CD4-positive, alpha-beta T cell treated with Interleukin-12 subunit alpha and Interleukin-12 subunit beta, for 1 hour (primary cell): Measurements from ENCODE around the gene SIRPB2.
A peak's percentile ranks its signal among the peaks of the same experiment; 100 is the strongest.

Experiments
- DNase-seq: peaks from one replicate; pipeline ENCODE4 v3.0.0-alpha.2; 2020

The SIRPB2 gene

GRCh38 chr20:1469925-1470571 is 21.2 kb downstream of the SIRPB2 start:
- peak; percentile 7 for DNase-seq

DNA sequence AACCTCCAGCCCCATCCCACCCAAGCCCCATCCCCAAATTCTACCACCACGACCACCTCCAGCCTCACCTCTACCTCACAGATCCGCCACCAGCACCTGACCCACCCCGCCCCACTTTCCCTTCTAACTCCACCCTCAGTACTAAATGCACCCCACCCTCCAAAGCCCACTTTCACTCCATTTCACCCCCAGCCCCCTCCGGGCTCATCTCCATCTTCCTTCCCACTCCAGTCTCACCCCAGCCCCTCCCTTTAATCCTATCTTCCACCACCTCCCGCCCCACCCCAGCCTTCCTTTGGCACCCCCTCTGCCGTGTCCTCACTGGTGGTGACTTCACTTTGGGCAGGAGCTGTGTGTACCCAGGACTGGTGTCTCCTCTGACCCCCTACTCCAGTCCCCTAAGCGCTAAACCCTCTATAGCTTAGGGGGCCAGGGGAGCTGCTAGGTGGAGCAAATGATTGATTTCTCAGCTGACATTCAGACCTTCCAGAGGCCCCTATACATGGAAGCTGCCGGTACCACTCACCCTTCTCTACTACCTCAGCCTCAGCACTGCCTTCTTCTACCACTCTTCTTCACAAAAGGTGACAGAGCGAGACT is 21.8 kb downstream of the SIRPB2 start:
- DNase-seq, result no peak

DNA sequence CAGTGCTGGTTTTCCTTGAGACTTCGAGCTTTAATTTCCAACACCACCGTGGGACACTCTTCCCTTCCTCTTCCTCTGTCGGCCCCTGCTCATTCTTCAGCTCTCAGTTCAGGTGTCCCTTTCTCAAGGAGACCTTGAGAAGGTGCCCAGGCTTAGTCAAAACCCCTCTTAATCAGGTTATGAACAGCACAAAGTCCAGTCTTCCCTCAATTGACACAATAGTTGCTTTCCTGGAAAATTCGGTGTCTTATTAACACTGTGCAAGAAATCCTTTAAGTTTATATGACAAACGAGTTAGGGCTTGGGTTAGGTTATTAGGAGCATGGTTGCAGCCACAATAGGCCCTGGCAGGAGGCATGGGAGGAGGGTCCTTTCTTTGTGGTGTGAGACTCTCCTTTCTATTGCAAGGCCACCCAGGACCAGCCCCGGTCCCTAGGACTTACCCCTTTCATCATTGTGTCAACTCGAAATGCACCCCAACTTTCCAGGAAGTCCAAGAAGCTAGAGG is 23.0 kb downstream of the SIRPB2 start:
- DNase-seq, result no peak

- peak; percentile 20 for DNase-seq
Observed at GRCh38 chr20:1467355-1468116, 23.7 kb downstream of the SIRPB2 start.

DNA sequence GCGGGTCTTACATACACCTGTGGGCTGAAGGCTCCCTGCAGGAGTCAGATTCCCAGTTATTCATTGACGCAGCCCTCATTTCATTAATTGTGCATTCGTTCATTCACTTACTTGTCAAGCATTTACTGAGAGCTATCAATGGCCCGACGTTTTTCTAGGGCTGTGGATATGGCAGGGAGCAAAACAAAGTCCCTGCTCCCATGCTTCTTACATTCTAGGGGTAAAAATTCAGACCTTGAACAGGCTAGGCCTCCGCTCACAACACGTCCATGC is 24.2 kb downstream of the SIRPB2 start:
- DNase-seq, result no peak

DNA sequence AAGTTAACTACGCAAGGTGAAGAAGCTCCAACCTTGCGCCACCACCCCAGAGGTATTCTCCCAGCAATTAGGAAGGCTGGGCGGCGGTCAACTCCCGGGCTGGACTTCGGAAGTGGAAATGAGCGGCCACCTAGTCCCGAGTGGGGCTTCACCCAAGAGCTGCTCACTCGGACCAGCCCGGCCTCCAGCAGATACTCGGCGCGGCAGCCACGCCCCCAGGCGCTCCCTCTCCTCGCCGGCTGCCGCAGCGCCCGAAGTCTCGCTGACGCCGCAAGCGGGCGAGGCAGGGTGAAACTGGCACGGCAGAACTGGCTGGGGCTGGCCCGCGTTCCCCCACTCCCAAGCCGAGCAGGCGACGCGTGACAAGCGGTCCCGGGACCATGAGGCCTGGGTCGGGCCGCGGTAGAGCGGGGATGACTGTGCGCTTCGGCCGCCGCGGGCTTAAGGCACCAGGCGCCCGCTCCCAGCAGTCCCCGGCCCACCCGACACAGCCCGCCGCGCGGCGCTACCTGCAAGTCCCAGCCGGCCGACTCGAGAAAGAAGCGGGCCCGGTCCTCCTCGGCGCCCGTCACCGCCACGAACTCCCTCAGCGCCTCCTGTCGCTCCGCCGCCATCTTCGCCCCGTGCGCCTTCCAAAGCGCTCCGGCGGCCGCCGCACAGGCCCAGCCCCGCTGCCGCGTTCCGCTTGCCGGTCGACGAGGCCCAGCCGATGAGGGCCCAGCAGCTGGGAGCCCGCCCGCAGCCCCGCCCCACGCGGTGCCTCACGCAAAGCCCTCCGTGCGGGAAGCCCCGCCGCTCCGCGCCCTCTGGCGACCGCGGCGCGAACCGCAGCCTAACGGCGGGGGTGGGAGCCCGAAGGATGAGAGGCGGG is 24.8 kb downstream of the SIRPB2 start, which contains the start of gene NSFL1C:
Gene NSFL1C, minus strand, starts transcription at position 639 of the 871 bp plus-strand sequence. Its CDS starts 25 bp downstream, at position 614.
- peak; percentile 98 for DNase-seq

GRCh38 chr20:1465470-1466210 is 25.6 kb downstream of the SIRPB2 start:
- no peak for DNase-seq

GRCh38 chr20:1463971-1464570 is 27.1 kb downstream of the SIRPB2 start:
- no peak for DNase-seq

GRCh38 chr20:1462834-1463233 is 28.4 kb downstream of the SIRPB2 start:
- DNase-seq, result no peak

GRCh38 chr20:1462001-1462400 is 29.2 kb downstream of the SIRPB2 start:
- no peak for DNase-seq

- no peak for DNase-seq
Observed at GRCh38 chr20:1460275-1460674, 30.9 kb downstream of the SIRPB2 start.

DNA sequence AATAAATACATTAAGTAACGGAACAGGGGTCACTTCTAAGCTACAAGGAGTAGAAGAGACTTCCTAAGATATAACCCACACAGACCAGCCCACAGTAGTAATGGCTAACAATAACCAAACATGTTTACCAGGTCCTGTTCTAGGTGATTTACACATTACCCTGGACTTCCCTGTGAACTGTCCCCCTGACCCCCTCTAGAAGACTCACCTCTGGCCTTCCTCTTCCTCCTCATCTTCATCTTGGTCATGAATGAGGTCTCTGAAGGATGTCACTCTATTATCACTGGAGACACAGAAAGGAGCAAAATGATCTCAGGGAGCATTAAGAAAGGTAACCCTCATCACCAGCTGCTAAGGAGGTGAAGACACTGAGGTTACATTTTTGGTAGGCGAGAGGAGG is 33.2 kb downstream of the SIRPB2 start:
- no peak for DNase-seq

- DNase-seq, result no peak
Observed at GRCh38 chr20:1456300-1456699, 34.9 kb downstream of the SIRPB2 start.

DNA sequence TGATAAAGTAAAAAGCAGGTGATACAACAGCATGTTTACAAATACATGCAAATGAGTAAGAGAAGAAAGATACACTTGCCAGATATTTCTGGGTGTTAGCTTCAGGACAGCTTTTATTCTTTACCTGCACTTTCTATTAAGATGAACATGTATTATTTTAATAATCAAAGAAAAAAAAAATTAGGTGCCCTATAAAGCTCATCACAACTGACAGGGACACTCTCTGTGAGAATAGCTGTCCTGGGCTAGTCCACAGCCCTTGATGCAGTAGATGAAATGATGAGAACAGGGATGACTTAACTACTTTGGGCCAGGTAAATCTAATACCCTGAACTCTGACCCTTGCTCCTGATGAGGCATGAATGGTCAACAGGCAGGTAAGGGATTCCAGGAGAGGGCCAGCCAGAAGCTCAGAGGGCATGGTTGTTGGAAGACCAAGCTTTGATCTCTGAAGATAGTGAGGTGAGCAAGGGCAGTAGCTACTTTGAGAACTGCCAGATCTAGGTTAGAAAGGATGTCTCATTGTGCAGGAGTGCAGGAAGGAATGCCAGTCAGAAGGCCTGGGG is 40.2 kb downstream of the SIRPB2 start:
- DNase-seq, result no peak

- DNase-seq, result no peak
Observed at GRCh38 chr20:1449370-1449769, 41.9 kb downstream of the SIRPB2 start.

GRCh38 chr20:1448081-1448620 is 43.1 kb downstream of the SIRPB2 start:
- no peak for DNase-seq

- no peak for DNase-seq
Observed at GRCh38 chr20:1446536-1446935, 44.7 kb downstream of the SIRPB2 start.

GRCh38 chr20:1443085-1443484 is 48.1 kb downstream of the SIRPB2 start:
- no peak for DNase-seq

DNA sequence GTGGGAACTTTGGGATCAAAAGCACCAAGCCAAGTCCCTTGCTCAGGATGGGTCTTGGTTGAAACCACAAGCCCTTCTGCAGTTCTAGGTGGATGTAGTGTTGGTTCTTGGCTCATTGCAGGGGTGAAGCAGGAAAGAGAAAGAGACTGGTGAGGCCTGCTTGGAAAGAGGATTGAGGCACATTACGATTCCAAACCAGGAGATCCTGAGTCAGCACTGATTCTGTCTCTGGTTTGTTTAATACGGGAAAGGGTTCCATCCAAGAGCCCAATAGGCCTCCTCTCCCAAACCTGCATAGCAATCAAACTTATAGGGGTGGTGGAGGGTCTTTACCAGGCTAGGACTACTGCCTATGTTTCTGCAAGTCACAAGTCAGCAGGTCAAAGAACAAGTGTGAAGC is 48.9 kb downstream of the SIRPB2 start:
- no peak for DNase-seq

DNA sequence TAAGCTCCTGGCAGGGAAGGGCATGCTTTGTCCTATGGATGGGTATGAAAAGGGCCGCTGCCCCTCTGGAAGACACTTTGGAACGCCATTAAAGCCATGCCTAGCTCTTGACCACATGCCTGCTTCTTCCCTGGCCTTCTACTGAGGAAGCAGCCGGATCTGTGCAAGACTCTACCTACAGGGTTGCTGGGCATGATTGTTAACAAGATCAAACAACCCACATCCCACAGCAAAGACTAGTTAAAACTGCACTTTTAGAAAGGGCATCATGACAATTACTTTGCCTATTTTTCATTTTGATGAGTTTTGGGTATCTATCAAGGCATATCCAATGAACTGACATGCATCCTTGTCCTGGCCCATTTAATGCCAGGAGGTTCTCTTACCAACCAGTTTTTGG is 50.1 kb downstream of the SIRPB2 start:
- DNase-seq, result no peak

DNA sequence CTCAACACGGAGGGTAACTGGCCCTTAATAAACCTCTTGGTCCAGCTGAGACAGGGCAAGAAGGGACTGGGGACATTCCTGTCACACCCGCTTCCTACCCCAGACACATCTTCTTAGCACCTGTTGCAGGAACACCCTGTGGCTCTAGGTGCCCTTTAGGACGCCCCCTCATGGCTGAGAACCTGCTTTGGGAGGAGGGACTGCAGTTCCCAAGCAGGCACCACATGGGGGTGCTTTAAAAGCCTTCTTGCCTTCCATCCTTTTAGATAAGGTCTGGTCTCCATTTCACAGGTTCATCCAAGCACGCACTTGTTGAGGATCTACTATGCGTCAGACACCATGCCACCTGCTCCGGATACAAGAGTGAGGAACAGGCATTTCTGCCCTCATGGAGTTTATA is 51.2 kb downstream of the SIRPB2 start:
- no peak for DNase-seq
